Fibroblast of lung (primary cell): ENCODE measurements around the gene SNX3.

Source experiments
- EZH2 ChIP-seq: IDR thresholded peaks from 2 replicates; pipeline ENCODE4 v1.5.1; 2012; ENCODE audit warnings: low read length, control low read depth, mild to moderate bottlenecking; ENCODE audit errors: missing control alignments
- TF ChIP-seq, protein P1 (sequence below), 2 donors: IDR thresholded peaks in 1 of 2; conservative IDR thresholded peaks in 1 of 2; 1 replicate in 1 of 2; 2 replicates in 1 of 2; pipeline ENCODE4 v1.5.1; 2011 to 2012; ENCODE audit warnings: low read length in 2 of 2, control low read depth in 1 of 2, inconsistent platforms in 1 of 2, low read depth in 1 of 2, mild to moderate bottlenecking in 1 of 2

DNA sequence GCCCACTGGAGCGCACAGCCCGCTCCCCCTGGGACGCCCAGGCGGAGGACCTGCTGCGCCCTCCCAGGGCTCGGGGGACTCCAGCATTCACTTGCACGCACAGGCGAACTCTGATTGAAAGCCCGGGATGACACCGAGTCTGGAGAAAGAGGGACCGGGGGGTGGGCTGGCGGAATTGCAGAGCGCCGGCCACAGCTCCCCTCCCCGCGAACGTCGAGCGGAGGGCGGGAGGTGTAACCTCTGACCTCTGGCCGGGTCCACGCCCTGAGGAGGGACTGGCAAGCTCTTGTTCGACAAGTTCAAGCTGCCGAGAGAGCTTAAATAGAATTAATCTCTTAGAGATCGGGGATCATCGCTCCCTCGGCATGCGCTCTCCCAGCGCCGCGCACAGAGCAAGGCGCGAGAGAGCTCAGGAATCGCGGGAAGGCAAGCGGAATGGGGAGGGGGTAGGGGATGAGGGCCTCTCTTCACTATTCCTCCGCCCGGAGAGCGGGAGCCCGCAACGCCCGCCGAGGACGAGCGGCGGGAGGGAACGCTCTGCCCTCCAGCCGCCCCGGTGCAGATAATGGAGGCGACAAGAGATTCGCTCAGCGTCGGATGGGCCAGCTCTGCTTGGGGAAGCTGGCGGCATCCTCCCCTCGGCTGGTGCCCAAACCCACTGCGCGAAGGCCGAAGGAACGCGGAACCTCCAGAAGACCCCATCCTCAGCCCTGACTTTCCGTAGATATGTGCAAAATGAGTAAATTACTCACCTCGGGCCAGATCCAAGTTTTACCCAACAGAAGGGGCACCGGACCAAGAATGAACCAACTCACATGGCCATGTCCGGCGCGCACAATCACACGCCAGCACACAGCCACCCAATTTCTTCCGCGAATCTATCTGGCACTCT, 95.8 kb downstream of the SNX3 start:
- TF ChIP-seq, protein P1, sequence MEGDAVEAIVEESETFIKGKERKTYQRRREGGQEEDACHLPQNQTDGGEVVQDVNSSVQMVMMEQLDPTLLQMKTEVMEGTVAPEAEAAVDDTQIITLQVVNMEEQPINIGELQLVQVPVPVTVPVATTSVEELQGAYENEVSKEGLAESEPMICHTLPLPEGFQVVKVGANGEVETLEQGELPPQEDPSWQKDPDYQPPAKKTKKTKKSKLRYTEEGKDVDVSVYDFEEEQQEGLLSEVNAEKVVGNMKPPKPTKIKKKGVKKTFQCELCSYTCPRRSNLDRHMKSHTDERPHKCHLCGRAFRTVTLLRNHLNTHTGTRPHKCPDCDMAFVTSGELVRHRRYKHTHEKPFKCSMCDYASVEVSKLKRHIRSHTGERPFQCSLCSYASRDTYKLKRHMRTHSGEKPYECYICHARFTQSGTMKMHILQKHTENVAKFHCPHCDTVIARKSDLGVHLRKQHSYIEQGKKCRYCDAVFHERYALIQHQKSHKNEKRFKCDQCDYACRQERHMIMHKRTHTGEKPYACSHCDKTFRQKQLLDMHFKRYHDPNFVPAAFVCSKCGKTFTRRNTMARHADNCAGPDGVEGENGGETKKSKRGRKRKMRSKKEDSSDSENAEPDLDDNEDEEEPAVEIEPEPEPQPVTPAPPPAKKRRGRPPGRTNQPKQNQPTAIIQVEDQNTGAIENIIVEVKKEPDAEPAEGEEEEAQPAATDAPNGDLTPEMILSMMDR (conservative IDR thresholded peaks at IDR 0.05 in 1 of 2, IDR thresholded peaks at IDR 0.05 in 1 of 2; ENCODE audit: low read depth in 1 of 2, low read length in 2 of 2) = no peak
- TF ChIP-seq EZH2 = peak; percentile 70
